ENCODE measurements around the gene RSAD2.
A peak's percentile ranks its signal among the peaks of the same experiment; 100 is the strongest.
"Not testable (repeated sequence)": the region's sequence is repeated elsewhere in the genome, so short reads cannot be mapped to it uniquely, and the experiment has no call there.

Gene RSAD2

GRCh38 chr2:6864923-6865345 is 12.6 kb upstream of the RSAD2 start:
- peak; percentile 35 for DNase-seq

GRCh38 chr2:6865346-6866274 is 12.0 kb upstream of the RSAD2 start, which contains the start of gene CMPK2:
CMPK2 (minus strand) TSS chr2:6865907; CDS start chr2:6865696, 211 bp downstream.
- peak; percentile 86 for DNase-seq

- DNase-seq = peak; percentile 70
Measured at GRCh38 chr2:6866275-6866671, 11.3 kb upstream of the RSAD2 start.

- DNase-seq = no peak
Measured at GRCh38 chr2:6866982-6867381, 10.6 kb upstream of the RSAD2 start.

GRCh38 chr2:6872394-6872793 is 5.2 kb upstream of the RSAD2 start:
- no peak for DNase-seq

- no peak for DNase-seq
Measured at GRCh38 chr2:6874032-6874431, 3.5 kb upstream of the RSAD2 start.

GRCh38 chr2:6876309-6876708 is 1.3 kb upstream of the RSAD2 start:
- no peak for DNase-seq

- no peak for DNase-seq
Measured at GRCh38 chr2:6878549-6878948, 972 bp downstream of the RSAD2 start.

- no peak for DNase-seq
Measured at GRCh38 chr2:6879011-6879410, 1.4 kb downstream of the RSAD2 start.

GRCh38 chr2:6880200-6880733 is 2.7 kb downstream of the RSAD2 start:
- DNase-seq = no peak

GRCh38 chr2:6881046-6881445 is 3.5 kb downstream of the RSAD2 start:
- no peak for DNase-seq

GRCh38 chr2:6881516-6881915 is 3.9 kb downstream of the RSAD2 start:
- DNase-seq = no peak

- DNase-seq = peak; percentile 23
Measured at GRCh38 chr2:6883448-6884122, 6.0 kb downstream of the RSAD2 start.

- DNase-seq = no peak
Measured at GRCh38 chr2:6885551-6885950, 8.0 kb downstream of the RSAD2 start.

- no peak for DNase-seq
Measured at GRCh38 chr2:6885968-6886367, 8.4 kb downstream of the RSAD2 start.

- DNase-seq = no peak
Measured at GRCh38 chr2:6887751-6888192, 10.2 kb downstream of the RSAD2 start.

- DNase-seq = no peak
Measured at GRCh38 chr2:6888724-6889123, 11.1 kb downstream of the RSAD2 start.

GRCh38 chr2:6893876-6894482 is 16.4 kb downstream of the RSAD2 start:
- no peak for DNase-seq

GRCh38 chr2:6896930-6897759 is 19.6 kb downstream of the RSAD2 start:
- DNase-seq = peak; percentile 74

GRCh38 chr2:6902581-6902980 is 25.0 kb downstream of the RSAD2 start:
- DNase-seq = not testable (repeated sequence)

- no peak for DNase-seq
Measured at GRCh38 chr2:6905668-6906067, 28.1 kb downstream of the RSAD2 start.

GRCh38 chr2:6906165-6906741 is 28.7 kb downstream of the RSAD2 start:
- DNase-seq = no peak

All from eye (tissue), 1 donor.